IMR-90 (cell line): ENCODE data around the gene ACTL6B. TPM values are rescaled to one million over a fixed set of nuclear protein-coding genes. Genes with fewer than 3 reads are reported as not detected.

ENCODE experiments used
- ATAC-seq: fragments of 200-7000 bp; cut with Tn5 transposase; 2 replicates; pipeline ENCODE4 v1.9.1; 2020; ENCODE audit warnings: low read depth, mild to moderate bottlenecking, moderate library complexity
- BruUV-seq: library from RNA; stranded (reverse); fragments of 400-500 nt; replicated peaks from 2 replicates; lab custom pipeline; 2021; lab: Mats Ljungman, UMichigan
- CTCF ChIA-PET: fragments of 300-600 bp; formaldehyde crosslinking; extraction: SDS; loops from one replicate; lab custom pipeline; 2021; ENCODE audit warnings: antibody characterized with exemption; lab: Yijun Ruan, JAX
- POLR2A ChIA-PET: fragments of 300-600 bp; sonication (Branson Sonifier 250); formaldehyde crosslinking; loops from one replicate; lab custom pipeline; 2022; ENCODE audit warnings: antibody characterized with exemption; ENCODE audit not compliant: unreplicated experiment; lab: Charles Lee
- DNase-seq: peaks from one replicate; pipeline ENCODE4 v3.0.0; 2013
- H2AFZ ChIP-seq: replicated peaks from 2 replicates; pipeline ENCODE3; 2013; ENCODE audit warnings: low read length, mild to moderate bottlenecking; ENCODE audit not compliant: poor library complexity
- H2AK5ac ChIP-seq: 2 replicates; pipeline ENCODE4 v1.6.1; 2013; ENCODE audit warnings: low read depth, low read length, inconsistent platforms
- H2AK9ac ChIP-seq: replicated peaks from 2 replicates; pipeline ENCODE3; 2013; ENCODE audit warnings: mild to moderate bottlenecking, low read depth, low read length, moderate library complexity; ENCODE audit not compliant: poor library complexity
- H2BK120ac ChIP-seq: 2 replicates; pipeline ENCODE4 v1.6.1; 2013; ENCODE audit warnings: low read depth, low read length, inconsistent platforms
- H2BK15ac ChIP-seq: 3 replicates; pipeline ENCODE4 v1.6.1; 2013; ENCODE audit warnings: low read depth, low read length, inconsistent platforms
- H2BK20ac ChIP-seq: 2 replicates; pipeline ENCODE4 v1.6.1; 2013; ENCODE audit warnings: low read depth, mild to moderate bottlenecking, inconsistent platforms, low read length, moderate library complexity
- H2BK5ac ChIP-seq: 2 replicates; pipeline ENCODE4 v1.6.1; 2013; ENCODE audit warnings: mild to moderate bottlenecking, low read depth, low read length, inconsistent platforms; ENCODE audit not compliant: poor library complexity, severe bottlenecking
- H3K14ac ChIP-seq: replicated peaks from 2 replicates; pipeline ENCODE4 v1.6.1; 2013; ENCODE audit warnings: low read depth, low read length, inconsistent platforms
- H3K18ac ChIP-seq: 2 replicates; pipeline ENCODE4 v1.6.1; 2013; ENCODE audit warnings: low read depth, low read length, control low read depth
- H3K23ac ChIP-seq: 2 replicates; pipeline ENCODE4 v1.6.1; 2013; ENCODE audit warnings: low read depth, low read length, inconsistent platforms
- H3K27ac ChIP-seq: 2 replicates; pipeline ENCODE4 v1.5.1; 2013; ENCODE audit warnings: mild to moderate bottlenecking, control low read depth, low read length; ENCODE audit not compliant: insufficient read depth
- H3K27me3 ChIP-seq: 2 replicates; pipeline ENCODE4 v1.6.1; 2013; ENCODE audit warnings: low read length; ENCODE audit not compliant: control insufficient read depth, insufficient read depth
- H3K36me3 ChIP-seq: 2 replicates; pipeline ENCODE4 v1.6.1; 2013; ENCODE audit warnings: low read length, mixed read lengths; ENCODE audit not compliant: control insufficient read depth, insufficient read depth
- H3K4ac ChIP-seq: 2 replicates; pipeline ENCODE4 v1.6.1; 2013; ENCODE audit warnings: low read depth, low read length, inconsistent platforms
- H3K4me1 ChIP-seq: 2 replicates; pipeline ENCODE4 v1.6.1; 2013; ENCODE audit warnings: low read length, mixed read lengths; ENCODE audit not compliant: control insufficient read depth, insufficient read depth
- H3K4me2 ChIP-seq: 2 replicates; pipeline ENCODE4 v1.6.1; 2013; ENCODE audit warnings: low read depth, mild to moderate bottlenecking, control low read depth, low read length, moderate library complexity
- H3K4me3 ChIP-seq: 2 replicates; pipeline ENCODE4 v1.5.1; 2013; ENCODE audit warnings: low read depth, mild to moderate bottlenecking, control low read depth, low read length, moderate library complexity; ENCODE audit not compliant: insufficient read depth
- H3K56ac ChIP-seq: 2 replicates; pipeline ENCODE4 v1.6.1; 2013; ENCODE audit warnings: low read length, inconsistent platforms; ENCODE audit not compliant: insufficient read depth; ENCODE audit errors: extremely low read depth
- H3K79me1 ChIP-seq, 2 experiments: 2 replicates each; pipeline ENCODE4 v1.6.1; 2013; ENCODE audit warnings: low read length in 2 of 2, inconsistent platforms in 1 of 2, low read depth in 1 of 2
- H3K9ac ChIP-seq: 2 replicates; pipeline ENCODE4 v1.6.1; 2013; ENCODE audit warnings: low read depth, low read length, control low read depth
- H3K9me1 ChIP-seq: 2 replicates; pipeline ENCODE4 v1.6.1; 2013; ENCODE audit warnings: low read length, inconsistent platforms; ENCODE audit not compliant: insufficient read depth
- H3K9me3 ChIP-seq: 2 replicates; pipeline ENCODE4 v1.6.1; 2013; ENCODE audit warnings: low read length; ENCODE audit not compliant: control insufficient read depth, insufficient read depth
- H4K20me1 ChIP-seq: 2 replicates; pipeline ENCODE4 v1.6.1; 2013; ENCODE audit warnings: low read length, inconsistent platforms; ENCODE audit not compliant: insufficient read depth
- H4K5ac ChIP-seq: 2 replicates; pipeline ENCODE4 v1.6.1; 2013; ENCODE audit warnings: mild to moderate bottlenecking, low read depth, low read length, control low read depth
- H4K8ac ChIP-seq, 2 experiments: 2 replicates each; pipeline ENCODE4 v1.6.1; 2013; ENCODE audit warnings: low read depth in 2 of 2, low read length in 2 of 2, control low read depth in 1 of 2, inconsistent platforms in 1 of 2
- H4K91ac ChIP-seq: 2 replicates; pipeline ENCODE4 v1.6.1; 2013; ENCODE audit warnings: low read depth, low read length, inconsistent platforms; ENCODE audit not compliant: insufficient read depth
- RAD21 ChIP-seq: IDR thresholded peaks from 2 replicates; pipeline ENCODE4 v1.6.1; 2012; ENCODE audit warnings: low read length, improper control_type of control experiment
- WGBS, 2 experiments: methylation state at CpG; one replicate each; pipeline versions ENCODE4 v1.1.5 to v1.1.7; 2013; ENCODE audit warnings: missing lambda C conversion rate in 2 of 2; ENCODE audit not compliant: insufficient read length in 1 of 2; ENCODE audit errors: extremely low coverage in 2 of 2; 5-methylcytosine and 5-hydroxymethylcytosine counted together
- dilution Hi-C: fragments of 300-500 bp; cut with HindIII; formaldehyde crosslinking; loops from one replicate; pipeline ENCODE4 v1.14.3; 2018; ENCODE audit warnings: low sequenced_read_pairs; ENCODE audit not compliant: unreplicated experiment
- in situ Hi-C: fragments of 300-500 bp; cut with MboI; formaldehyde crosslinking; loops from 3 replicates; pipeline ENCODE4 v1.14.3; 2019; ENCODE audit warnings: low sequenced_read_pairs, inconsistent platforms, mixed read lengths
- intact Hi-C: fragments of 100-400 bp; cut with micrococcal nuclease; formaldehyde crosslinking; loops from 2 replicates; pipeline ENCODE4 v1.10.0; 2022
- polyA plus RNA-seq, 3 experiments: library from polyadenylated mRNA; depleted of rRNA; stranded (reverse); fragments of >200 nt; gene quantifications; 2 replicates each; pipeline ENCODE4 v1.2.3, GENCODE V29; 2012; ENCODE audit warnings: low replicate concordance in 1 of 3
- total RNA-seq: library from RNA; depleted of rRNA; stranded (reverse); fragments of >200 nt; gene quantifications from 2 replicates; pipeline ENCODE4 v1.2.3, GENCODE V29; 2012

The ACTL6B gene
- total and polyA plus RNA-seq, 2 of the 4 experiments (the other 2 are of a cell fraction), result not detected

DNA sequence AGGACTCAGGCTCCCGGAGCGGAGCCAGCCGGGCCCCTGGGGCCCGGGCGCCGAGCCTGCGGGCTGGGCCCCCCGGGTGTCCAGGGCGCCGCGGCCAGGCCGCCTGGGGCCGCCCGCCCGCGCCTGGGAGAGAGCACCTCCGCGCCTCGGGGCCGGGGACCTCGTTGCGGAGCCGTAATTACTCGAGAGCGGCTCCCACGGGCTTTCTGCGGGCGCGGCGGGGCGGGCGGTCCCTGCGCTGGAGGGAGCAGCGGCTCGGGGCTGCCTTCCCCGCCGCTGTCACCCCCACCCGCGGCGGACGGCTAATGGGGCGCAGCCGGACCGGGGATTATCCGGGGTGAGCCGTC, 18.8 kb upstream of the ACTL6B start:
- H2AK5ac ChIP-seq, result peak overlapping the region; percentile 58
- no peak overlapping the region for H3K56ac ChIP-seq
- H4K8ac ChIP-seq, result no peak overlapping the region
- H3K18ac ChIP-seq, result no peak overlapping the region
- H3K4me3 ChIP-seq, result peak overlapping the region; percentile 85
- peaks cover 42% of the 10 kb centered on the region for H4K20me1 ChIP-seq
- H3K9me1 ChIP-seq, result no peaks in the 10 kb centered on the region
- H3K4ac ChIP-seq, result no peak overlapping the region
- H3K23ac ChIP-seq, result no peak overlapping the region
- H4K5ac ChIP-seq, result no peak overlapping the region
- H2BK120ac ChIP-seq, result no peak overlapping the region
- DNase-seq (no peak), ATAC-seq (peak; percentile 0; the same call in 1 of the 2 replicates)
- H3K27ac ChIP-seq, result peak overlapping the region; percentile 97
- peaks cover 33% of the 10 kb centered on the region for H3K36me3 ChIP-seq
- H3K9me3 ChIP-seq, result no peaks in the 10 kb centered on the region
- POLR2A ChIA-PET, result interaction anchor here (0.7 kb wide), 1 partner anchor 31 kb away, joined by 3 read pairs; no protein-coding TSS in a partner anchor
- CTCF ChIA-PET, result no interaction called here
- H2BK20ac ChIP-seq, result no peak overlapping the region
- peaks cover 4% of the 10 kb centered on the region; the same call in 1 of the 2 replicates for H3K4me1 ChIP-seq
- dilution Hi-C loops (no loop called here), in situ Hi-C loops (loop anchor here (10.0 kb wide), 1 partner anchor 200 kb away; the partner anchor contains the start of gene TSC22D4), intact Hi-C loops (no loop called here)
- peak overlapping the region; percentile 97 for H2AK9ac ChIP-seq
- no peak overlapping the region for H2BK15ac ChIP-seq
- H2BK5ac ChIP-seq, result peak overlapping the region; percentile 90
- no peak overlapping the region for H3K14ac ChIP-seq
- TF ChIP-seq RAD21, result no peak
- H3K27me3 ChIP-seq, result no peaks in the 10 kb centered on the region
- H3K79me1 ChIP-seq, result peaks cover 13 to 38% of the 10 kb centered on the region in 2 experiments
- WGBS, 2 experiments, result 0% methylated on average over 29 of the region's 46 CpGs; no CpG with 5 or more reads in 1 of the 2 experiments
- H2AFZ ChIP-seq, result no peak overlapping the region
- H3K9ac ChIP-seq, result peak overlapping the region; percentile 90
- BruUV-seq, result no TSS peak
- peak overlapping the region; percentile 98; the same call in 1 of the 2 replicates for H3K4me2 ChIP-seq
- no peak overlapping the region for H4K91ac ChIP-seq
